T47D (cell line): ENCODE data around the gene ARL6IP4.

ENCODE experiments used
- DNase-seq, 2 experiments: peaks; one replicate each; pipeline versions ENCODE4 v3.0.0 to v3.0.0-alpha.2; 2011 to 2012; ENCODE audit warnings: low read depth in 1 of 2, low spot score in 1 of 2
- JUND ChIP-seq: IDR thresholded peaks from 2 replicates; pipeline ENCODE4 v1.6.1; 2012; ENCODE audit warnings: low read depth
- in situ Hi-C: cut with HindIII; loops from 2 replicates; pipeline ENCODE4 v1.10.0; 2016; ENCODE audit warnings: low sequenced_read_pairs, low pct_unique_long_range_greater_than_20kb

Gene ARL6IP4

DNA sequence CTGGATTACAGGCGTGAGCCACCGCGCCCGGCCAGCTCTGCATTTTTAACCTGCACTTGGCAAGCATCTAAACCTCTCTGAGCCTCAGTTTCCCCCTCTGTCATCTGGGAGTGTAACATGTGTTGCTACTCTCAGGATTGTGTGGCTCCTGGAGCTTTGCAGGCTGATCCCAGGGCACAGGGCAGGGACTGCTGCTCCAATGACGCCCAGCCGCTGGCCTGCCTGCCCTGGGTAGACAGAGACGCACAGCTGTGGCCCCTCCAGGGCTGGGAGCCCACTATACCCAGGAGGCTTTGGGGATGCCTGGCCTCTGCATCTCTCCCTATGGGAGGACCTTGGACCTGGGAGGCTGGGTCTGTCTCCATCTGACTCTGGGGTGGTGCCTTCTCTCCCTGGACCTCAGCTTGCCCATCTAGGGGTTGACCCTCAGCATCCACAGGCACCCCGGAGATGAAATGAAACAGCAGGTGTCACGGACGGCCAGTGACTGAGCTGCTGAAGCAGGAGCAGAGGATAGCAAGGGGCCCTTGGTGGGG lies 13.7 kb downstream of the ARL6IP4 start:
- in situ Hi-C loops = no loop called here
- no peak for DNase-seq
- no peak for TF ChIP-seq JUND

DNA sequence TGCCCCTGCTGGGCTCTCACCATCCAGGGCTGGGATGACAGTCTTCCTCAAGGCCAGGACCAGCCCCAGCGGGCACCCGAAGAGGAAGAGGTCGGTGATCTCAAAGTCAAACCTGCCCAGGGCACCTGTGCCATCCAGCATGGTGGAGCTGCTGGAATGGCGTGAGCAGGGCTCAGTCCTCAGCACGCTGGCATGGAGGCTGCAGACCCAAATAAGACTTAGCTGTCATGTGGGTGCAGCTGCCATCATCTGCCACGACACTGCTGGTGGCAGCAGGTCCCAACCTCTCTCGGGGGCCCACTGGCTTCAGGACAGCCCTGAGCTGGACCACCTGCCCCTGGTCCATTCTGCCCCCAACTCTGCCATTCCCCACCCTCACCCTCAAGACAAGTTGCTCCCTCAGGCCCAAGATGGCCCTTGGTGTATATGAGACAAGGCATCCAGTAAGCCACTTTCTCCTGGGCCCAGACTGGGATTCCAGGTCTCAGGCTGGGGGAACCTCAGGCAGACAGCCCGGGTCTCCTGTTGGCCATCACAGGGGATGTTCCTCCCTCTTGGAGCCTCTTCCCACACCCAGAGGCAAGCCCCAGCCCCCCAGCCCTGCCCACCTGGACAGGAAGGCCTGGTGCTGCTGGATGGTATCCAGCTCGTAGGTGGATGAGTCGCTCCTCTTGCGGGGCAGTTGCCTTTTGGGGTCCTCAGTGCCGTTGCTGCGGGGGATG lies 14.5 kb downstream of the ARL6IP4 start:
- in situ Hi-C loops = no loop called here
- TF ChIP-seq JUND = no peak
- no peak for DNase-seq

DNA sequence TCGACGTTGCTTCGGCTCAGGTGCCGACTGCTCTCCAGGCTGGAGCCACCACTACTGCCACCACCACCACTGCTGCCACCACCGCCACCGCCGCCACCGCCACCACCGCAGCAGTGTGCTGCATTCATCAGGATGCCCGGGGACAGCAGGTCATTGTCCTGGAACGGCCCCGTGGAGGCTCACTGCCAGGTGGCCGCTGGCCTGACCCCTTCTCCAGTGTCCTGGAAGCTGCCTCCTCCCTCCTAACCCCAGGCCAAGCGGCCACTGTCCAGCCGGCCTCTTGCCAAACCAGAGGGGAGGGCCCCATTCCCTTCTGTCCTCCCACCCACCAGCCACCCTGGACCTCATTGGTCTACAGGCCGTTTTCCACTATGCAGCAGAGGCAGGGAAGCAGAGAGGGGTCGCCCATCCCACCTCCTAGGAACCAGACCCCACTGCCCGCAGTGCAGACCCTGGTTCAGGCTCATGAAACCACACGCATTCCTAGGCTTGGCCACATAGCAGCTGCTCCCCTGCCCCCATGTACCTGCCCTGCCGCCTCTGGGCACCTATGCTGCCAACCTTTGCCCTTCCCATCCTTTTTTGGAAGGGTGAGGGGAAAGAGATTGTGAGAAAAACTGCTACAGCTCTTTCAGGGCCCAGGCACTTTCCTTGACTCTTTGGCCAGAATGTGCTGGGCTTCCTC lies 15.2 kb downstream of the ARL6IP4 start:
- in situ Hi-C loops = no loop called here
- DNase-seq = no peak
- no peak for TF ChIP-seq JUND

DNA sequence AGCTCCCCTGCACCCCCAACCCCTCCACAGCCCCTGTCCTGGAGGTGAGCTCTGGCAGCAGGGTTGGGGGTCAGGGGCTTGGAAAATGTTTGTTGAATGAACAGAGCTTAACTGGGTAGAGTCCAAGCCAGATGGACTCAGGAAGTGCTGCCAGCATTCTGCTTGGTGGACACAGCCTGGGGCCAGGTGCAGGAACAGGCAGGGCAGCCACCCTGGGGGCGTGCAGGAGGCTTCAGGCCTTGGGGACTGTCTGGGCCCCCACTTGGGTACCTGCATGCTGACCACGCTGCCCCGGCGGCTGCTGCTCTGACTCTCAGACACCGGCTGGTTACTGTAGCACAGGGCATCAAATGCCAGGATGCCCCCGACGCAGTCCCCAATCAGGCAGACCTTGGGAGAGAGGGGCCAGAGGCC lies 15.7 kb downstream of the ARL6IP4 start:
- in situ Hi-C loops = no loop called here
- no peak for DNase-seq

DNA sequence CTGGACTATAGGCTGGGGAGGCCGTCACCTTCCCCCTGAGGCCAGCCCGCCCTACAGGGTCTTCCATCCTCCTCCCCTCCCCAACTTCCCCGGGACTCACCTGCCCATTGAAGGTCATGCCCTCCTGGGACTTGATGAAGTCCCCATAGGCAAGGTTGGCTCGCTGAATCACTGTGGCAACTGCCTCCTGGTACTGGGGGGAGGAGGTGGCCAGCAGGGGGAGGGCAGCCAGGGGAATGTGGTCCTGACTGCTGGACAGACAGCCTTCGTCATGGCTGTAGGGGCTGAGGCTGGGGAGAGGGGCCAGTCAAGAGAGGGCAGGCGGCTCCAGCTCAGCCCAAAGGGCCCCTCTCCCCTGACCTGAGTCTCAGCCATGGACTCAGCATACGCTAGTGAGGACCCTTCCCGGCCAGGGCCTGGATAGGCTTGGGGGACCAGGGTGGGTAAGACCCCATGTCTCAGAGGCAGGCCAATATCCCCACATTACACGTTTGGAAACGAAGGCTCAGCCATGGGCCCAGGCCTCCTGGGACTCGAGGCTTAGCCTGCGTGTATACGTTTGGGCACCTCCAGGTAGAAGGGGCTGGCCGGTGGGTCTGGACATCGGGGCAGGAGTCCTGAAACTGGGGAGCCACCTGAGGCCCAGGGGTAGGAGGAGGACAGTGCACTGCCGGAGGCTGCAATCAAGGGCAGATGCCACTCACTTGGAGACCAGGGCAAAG lies 16.3 kb downstream of the ARL6IP4 start:
- in situ Hi-C loops = no loop called here
- no peak for DNase-seq

More for the DNA sequence above, 15.7 kb downstream of the ARL6IP4 start:
- no peak for TF ChIP-seq JUND

DNA sequence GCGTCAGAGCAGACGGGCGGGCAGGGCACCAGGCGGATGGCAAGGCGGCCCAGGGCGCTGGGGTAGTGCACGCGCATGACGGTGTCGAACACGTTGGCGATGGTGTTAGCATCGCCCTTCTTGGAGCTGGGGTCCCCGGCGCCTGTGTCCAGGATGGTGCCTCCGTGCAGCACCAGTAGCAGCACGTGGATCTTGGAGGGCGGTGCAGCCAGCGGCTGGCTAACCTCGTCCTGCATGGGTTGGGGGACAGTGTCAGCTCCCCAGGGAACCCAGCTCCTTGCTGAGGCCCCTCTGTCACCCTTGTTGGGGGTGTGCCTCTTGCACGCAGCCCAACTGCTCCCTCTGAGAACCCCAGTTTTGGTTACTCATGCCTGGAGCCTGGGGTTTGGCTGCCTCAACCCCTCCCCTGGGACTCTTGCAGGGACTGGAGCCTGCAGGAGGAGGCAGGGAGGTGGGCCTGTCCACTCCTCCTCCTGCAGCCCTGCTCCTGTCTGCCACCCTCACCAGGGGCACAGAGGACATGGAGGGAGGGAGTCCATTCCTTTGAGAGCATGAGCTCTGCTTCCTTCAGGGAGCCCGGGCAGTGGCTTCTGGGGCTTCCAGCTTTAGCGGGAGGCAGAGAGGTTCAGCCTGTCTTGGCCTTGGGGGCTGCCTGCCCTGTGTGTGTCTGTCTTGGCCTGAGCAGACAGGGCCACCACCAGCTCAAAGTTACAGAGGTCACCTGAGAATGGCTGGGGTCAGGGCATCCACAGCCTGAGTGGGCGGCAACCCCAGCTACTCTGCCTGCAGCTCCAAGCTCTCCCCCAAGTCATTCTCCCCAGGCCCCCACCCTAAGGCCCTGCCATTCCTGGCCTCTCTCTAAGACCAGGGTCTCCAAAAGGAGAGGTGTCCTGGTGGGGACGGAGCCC lies 17.1 kb downstream of the ARL6IP4 start:
- no peak for DNase-seq
- in situ Hi-C loops = no loop called here
- TF ChIP-seq JUND = no peak

More for the DNA sequence above, 16.3 kb downstream of the ARL6IP4 start:
- no peak for TF ChIP-seq JUND

DNA sequence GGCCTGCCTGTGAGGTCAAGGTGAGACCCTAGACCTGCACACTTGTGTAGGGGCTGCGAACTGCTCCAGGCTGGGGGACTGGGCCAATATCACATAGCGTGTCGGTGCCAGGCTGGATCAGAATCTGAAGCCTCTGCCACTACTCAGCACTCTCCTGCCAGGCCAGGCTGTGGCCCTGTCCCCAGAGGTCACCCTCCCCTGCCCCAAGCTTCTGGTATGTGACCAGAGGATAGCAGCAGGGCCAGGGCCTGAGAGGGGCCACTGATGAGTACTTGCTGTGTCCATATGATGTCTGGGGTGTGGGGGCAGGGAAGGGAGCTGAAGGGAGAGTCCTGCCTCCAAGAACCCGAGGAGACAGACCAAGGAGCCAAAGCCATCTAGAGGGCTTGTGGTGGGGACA lies 17.8 kb downstream of the ARL6IP4 start:
- in situ Hi-C loops = no loop called here
- no peak for TF ChIP-seq JUND
- DNase-seq = no peak

DNA sequence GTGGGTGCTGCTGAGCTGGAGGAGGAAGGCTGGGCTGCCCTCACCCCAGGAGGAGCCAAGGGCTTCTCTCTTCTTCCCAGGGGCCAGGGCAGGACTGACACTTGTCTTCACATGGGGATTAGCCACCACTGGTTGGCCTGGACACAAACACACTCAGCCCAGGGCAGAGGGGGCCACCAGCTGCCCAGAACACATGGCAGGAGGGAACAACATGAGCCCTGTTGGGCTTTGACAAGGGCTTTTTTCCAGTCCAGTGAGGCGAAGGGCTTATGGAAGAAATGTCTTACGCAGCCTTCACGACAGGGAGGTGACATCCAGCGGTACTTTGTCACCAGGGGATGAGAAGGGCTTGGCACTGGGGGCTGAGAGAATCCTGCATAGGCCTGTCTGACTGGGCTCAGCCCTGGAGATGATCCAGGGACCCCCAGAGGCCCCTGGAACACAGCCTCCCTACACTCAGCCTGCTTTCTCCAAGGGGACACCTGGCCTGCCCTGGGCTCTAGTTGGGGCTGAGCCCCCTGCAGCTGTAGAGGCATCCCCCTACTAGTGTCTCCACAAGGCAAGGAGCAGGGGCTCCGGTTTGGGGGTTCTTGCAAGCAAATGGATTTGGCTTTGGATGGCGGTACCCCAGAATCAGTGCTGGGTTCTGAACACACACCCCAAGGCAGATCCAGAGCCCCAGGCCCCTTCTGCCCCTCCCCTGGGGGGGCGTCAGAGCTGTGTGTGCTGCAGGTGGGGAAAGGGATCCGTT lies 18.9 kb downstream of the ARL6IP4 start:
- no peak for DNase-seq
- in situ Hi-C loops = no loop called here
- no peak for TF ChIP-seq JUND

DNA sequence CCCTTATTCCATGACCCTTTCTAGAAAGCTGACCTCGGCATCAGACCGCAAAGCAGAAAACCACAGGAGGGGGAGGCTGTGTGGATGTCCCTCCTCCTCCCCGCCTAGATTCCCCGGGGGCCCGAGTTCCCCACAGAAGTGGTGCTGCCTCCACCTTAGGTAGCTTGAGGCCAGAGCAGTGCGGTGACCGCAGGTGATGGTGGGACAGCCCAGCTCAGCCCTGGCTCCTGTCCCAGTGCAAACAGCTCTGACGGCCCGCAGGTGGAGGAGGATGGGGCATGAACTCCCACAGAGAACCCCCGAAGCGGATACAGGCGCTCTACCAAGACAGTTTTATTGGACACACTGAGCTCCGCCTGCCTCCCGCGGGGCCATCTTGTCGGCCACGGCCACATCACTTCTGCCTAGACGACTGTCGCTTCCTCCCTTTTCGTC lies 19.5 kb downstream of the ARL6IP4 start:
- TF ChIP-seq JUND = no peak
- in situ Hi-C loops = no loop called here
- DNase-seq = no peak

DNA sequence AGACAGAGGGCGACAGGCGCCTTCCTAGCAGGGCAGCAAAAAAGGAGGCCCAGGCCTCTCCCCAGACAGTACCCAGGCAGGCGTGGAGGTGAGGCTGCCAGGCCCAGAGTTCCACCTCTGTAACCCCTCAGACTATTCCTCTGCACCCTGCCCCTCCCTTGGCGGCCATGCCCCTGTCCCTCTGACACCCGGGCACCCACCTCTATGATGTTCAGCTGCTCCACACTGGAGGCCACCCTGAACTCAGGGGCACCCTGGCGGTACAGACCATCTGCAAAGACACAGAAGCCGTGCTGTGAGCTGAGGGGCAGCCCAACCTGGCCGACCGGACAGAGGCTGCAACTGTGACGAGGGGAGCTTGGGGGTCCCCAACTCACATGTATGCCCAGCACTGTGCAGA lies 20.1 kb downstream of the ARL6IP4 start:
- TF ChIP-seq JUND = no peak
- in situ Hi-C loops = no loop called here
- no peak for DNase-seq

DNA sequence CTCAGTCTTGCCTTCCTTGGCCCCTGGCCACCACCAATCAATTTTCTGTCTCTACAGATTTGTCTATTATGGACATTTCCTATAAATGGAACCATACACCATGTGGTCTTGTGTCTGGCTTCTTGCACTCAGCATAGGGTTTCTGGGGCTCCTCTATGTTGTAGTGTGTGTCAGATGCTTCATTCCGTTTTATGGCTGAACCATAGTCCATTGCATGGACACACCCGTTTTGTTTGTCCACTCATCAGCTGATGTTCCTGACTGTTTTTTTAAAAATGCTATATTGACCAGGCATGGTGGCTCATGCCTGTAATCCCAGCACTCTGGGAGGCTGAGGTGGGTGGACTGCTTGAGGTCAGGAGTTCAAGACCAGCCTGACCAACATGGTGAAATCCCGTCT lies 21.0 kb downstream of the ARL6IP4 start:
- DNase-seq = no peak
- in situ Hi-C loops = no loop called here
- TF ChIP-seq JUND = no peak
